ENCODE data around the gene SEPTIN2. TPM values are rescaled to one million over a fixed set of nuclear protein-coding genes. Genes with fewer than 3 reads are reported as not detected.

The SEPTIN2 gene
- total and polyA plus RNA-seq, 2 donors (not counting 3 experiments of a cell fraction or from before 2014, with no cell fraction given) = 427 to 512 TPM

GRCh38 chr2:241350530-241350877 is 34.8 kb downstream of the SEPTIN2 start:
- H3K27me3 ChIP-seq (ENCODE audit: control insufficient read depth in 2 of 2, insufficient read depth in 2 of 2, low read length in 2 of 2) = no peaks in the 10 kb centered on the region
- dilution Hi-C loops (cut with MboI; ENCODE audit: extremely low pct_ligation_motif_present, low sequenced_read_pairs) = no loop called here
- no peak overlapping the region for H2AFZ ChIP-seq (ENCODE audit: low read depth, low read length)
- ChIA-PET POLR2A (no interaction called here), CTCF (no interaction called here)
- no peaks in the 10 kb centered on the region for H3K79me2 ChIP-seq (ENCODE audit: control insufficient read depth, insufficient read depth, low read length)
- no peak overlapping the region for H3K27ac ChIP-seq (ENCODE audit: insufficient read depth, low read depth, low read length)
- no peak for TF ChIP-seq POLR2A (IDR thresholded peaks at IDR 0.05; ENCODE audit: low read depth, low read length)
- TF ChIP-seq JUN (IDR thresholded peaks at IDR 0.05; ENCODE audit: borderline replicate concordance, insufficient read depth, insufficient read length, low read depth) = no peak
- no peak for TF ChIP-seq EZH2 (IDR thresholded peaks at IDR 0.05; ENCODE audit: borderline replicate concordance, low read depth, low read length, severe bottlenecking)
- no peak for TF ChIP-seq FOS (IDR thresholded peaks at IDR 0.05; ENCODE audit: borderline replicate concordance, insufficient read depth, low read length)
- no peak for TF ChIP-seq POLR2AphosphoS5 (IDR thresholded peaks at IDR 0.05; ENCODE audit: insufficient read depth, low read depth, low read length)
- TF ChIP-seq GATA2 (IDR thresholded peaks at IDR 0.05; ENCODE audit: insufficient read depth, insufficient read length, low read depth, low read length) = no peak
- no peak for TF ChIP-seq MYC (IDR thresholded peaks at IDR 0.05; ENCODE audit: low read depth, low read length)
- TF ChIP-seq, protein P1, sequence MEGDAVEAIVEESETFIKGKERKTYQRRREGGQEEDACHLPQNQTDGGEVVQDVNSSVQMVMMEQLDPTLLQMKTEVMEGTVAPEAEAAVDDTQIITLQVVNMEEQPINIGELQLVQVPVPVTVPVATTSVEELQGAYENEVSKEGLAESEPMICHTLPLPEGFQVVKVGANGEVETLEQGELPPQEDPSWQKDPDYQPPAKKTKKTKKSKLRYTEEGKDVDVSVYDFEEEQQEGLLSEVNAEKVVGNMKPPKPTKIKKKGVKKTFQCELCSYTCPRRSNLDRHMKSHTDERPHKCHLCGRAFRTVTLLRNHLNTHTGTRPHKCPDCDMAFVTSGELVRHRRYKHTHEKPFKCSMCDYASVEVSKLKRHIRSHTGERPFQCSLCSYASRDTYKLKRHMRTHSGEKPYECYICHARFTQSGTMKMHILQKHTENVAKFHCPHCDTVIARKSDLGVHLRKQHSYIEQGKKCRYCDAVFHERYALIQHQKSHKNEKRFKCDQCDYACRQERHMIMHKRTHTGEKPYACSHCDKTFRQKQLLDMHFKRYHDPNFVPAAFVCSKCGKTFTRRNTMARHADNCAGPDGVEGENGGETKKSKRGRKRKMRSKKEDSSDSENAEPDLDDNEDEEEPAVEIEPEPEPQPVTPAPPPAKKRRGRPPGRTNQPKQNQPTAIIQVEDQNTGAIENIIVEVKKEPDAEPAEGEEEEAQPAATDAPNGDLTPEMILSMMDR (IDR thresholded peaks at IDR 0.05; ENCODE audit: extremely low read depth in 1 of 2, insufficient read depth in 1 of 2, low read depth in 1 of 2, low read length in 2 of 2) = no peak
- no peak for TF ChIP-seq MAX (IDR thresholded peaks at IDR 0.05; ENCODE audit: insufficient read depth, insufficient read length)
- H3K4me3 ChIP-seq (replicated peaks in 1 of 3; ENCODE audit: insufficient read depth in 1 of 3, low read depth in 1 of 3, low read length in 3 of 3) = no peak overlapping the region
- peaks cover 35 to 49% of the 10 kb centered on the region in 2 experiments for H3K36me3 ChIP-seq (ENCODE audit: control insufficient read depth in 2 of 2, extremely low read depth in 1 of 2, insufficient read depth in 2 of 2, low read length in 2 of 2)
- FAIRE-seq (no peak), DNase-seq (ENCODE audit: low read depth, low spot score) (no peak)
- H3K9me3 ChIP-seq (replicated peaks; ENCODE audit: control insufficient read depth, insufficient read depth, low read length) = no peaks in the 10 kb centered on the region
- H3K4me1 ChIP-seq (ENCODE audit: control insufficient read depth, extremely low read depth, insufficient read depth, low read length) = no peaks in the 10 kb centered on the region
- H3K4me2 ChIP-seq (ENCODE audit: insufficient read depth, low read length) = no peak overlapping the region
- BruUV-seq (replicated peaks) = no TSS peak
- no peaks in the 10 kb centered on the region for H3K9me1 ChIP-seq (replicated peaks; ENCODE audit: control insufficient read depth, extremely low read depth, insufficient read depth, low read length)
- H4K20me1 ChIP-seq (replicated peaks; ENCODE audit: control insufficient read depth, extremely low read depth, insufficient read depth, low read length) = no peaks in the 10 kb centered on the region
- no peak overlapping the region for H3K9ac ChIP-seq (replicated peaks; ENCODE audit: extremely low read depth, insufficient read depth, low read length)
- intact Hi-C loops (cut with micrococcal nuclease) = no loop called here
